NOMO-1 (cell line): ENCODE measurements around the gene SULT4A1.

ENCODE experiments used
- DNase-seq, 2 experiments: peaks; one replicate each; lab custom pipeline; 2025; ENCODE audit not compliant: unreplicated experiment in 2 of 2; lab: John Stamatoyannopoulos, UW

Gene SULT4A1

GRCh38 chr22:43814264-43814663, 48.0 kb downstream of the SULT4A1 start:
- DNase-seq = no peak

- DNase-seq = no peak
Observed at GRCh38 chr22:43812890-43813289, 49.4 kb downstream of the SULT4A1 start.

DNA sequence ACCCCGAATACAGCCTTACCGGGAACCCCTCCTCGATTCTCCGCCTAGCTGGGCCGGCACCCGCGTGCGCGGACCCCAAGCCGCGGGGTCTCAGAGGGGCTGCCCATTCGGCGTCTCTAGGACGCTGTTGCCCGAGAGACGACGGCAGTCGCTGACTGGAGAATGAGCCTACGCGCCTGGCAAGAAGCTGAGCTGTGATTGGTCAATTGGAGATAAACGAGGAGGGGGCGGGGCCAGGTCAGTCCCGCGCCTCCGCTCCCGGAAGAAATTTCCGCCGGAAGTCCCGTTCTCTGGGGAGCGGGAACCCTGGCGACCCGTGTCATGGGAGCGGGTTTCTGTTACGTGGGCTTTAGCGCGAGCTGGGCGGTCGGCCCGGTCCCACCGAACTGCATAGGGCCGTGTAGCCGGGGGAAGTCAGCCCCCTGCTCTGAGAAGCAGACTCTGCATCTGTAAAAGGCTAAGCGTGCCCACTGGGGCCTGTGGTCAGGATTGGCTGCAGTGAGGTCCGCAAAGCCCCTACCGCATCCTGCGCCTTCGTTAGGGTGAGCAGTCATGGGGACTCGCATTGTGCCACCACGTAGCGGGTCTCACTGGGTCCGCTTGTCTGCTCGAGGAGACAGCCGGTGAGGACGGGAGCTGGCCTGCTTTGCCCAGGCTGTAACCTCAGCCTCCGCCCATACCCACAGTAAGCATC, 50.0 kb downstream of the SULT4A1 start, which contains the start of gene EFCAB6:
EFCAB6 (minus strand) TSS at position 157 of the 694 bp plus-strand sequence. CDS start 29,987 bp downstream, outside the sequence.
- peak; percentile 78 to 86 for DNase-seq

DNA sequence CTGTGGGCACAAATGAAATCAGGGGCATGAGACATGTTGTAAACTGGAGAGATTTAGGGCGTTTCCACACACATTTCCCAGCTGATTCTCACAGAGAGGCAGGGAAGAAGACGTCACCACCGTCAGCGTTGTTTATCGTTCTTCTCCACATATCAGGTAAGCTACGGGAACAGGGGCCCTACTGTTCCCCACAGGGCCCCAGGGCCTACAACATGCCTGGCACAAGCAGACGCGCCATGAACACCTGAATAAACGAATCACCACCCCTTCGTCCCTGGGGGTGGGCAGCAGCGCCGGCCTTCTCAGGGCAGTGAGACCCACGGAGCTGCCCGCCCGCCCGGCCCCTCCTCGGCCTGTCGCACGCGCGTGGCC, 50.5 kb downstream of the SULT4A1 start:
- no peak for DNase-seq

GRCh38 chr22:43802897-43803495, 59.3 kb downstream of the SULT4A1 start:
- DNase-seq = no peak

GRCh38 chr22:43800970-43801369, 61.3 kb downstream of the SULT4A1 start:
- no peak for DNase-seq

DNA sequence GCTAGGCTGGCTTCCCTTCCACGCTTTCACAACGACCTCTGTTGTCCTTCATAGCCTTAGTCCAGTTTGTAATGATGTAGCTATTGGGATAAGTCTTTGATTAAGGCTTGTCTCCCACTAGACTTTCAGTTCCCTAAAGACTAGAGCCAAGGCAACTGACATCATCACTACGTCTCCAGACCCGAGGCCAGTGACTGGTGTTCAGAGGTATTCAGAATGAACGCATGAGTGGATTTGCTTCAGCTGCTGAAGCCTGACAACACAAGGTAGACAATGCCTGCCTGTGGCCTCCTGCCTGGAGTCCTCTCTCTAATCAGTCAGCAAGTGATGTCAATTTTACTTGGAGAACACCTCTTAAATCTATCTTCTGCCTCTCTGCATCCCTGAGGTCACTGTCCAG, 63.8 kb downstream of the SULT4A1 start:
- DNase-seq = no peak

- DNase-seq = no peak
Observed at GRCh38 chr22:43796567-43796966, 65.7 kb downstream of the SULT4A1 start.

DNA sequence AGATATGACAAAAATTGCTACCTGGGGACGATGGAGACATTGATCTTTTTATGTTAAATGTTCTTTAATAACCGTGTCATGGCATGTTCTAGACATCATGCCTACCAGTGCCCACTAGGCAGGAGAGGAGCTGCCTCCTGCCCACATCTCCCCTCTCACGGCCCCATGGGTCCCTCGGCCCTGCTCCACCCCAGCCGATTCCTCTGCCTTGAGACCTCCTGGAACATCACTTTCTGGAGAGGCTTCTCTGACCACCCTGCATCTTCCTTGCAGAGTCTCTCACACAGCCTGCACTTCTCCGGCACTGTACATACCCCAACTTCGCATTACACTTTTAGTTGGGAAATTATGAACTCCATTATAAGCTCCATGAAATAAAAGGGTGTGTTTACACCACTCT, 67.0 kb downstream of the SULT4A1 start:
- DNase-seq = no peak

GRCh38 chr22:43792905-43793304, 69.4 kb downstream of the SULT4A1 start:
- DNase-seq = no peak

DNA sequence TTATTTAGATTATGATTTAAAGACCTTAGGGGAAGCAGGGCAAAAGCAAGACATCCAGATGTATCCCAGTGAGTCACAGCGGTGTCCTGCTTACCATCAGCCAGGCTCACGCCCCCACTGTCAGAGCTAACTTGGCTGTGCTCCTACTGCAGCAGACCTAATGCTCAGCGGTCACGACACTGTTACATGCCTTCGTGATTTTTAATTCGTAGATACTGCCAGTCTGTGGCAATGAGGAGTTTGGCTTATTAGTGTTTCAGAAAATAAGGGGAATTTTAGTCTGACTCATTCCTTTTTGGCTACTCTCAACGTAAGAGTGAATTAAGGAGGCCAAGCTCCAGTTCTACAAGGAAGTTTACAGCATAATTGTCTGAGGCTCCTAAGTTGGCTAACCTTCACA, 72.9 kb downstream of the SULT4A1 start:
- DNase-seq = no peak

GRCh38 chr22:43783777-43784176, 78.5 kb downstream of the SULT4A1 start:
- DNase-seq = no peak

- DNase-seq = no peak
Observed at GRCh38 chr22:43782448-43782847, 79.9 kb downstream of the SULT4A1 start.

GRCh38 chr22:43777286-43777685, 85.0 kb downstream of the SULT4A1 start:
- no peak for DNase-seq

DNA sequence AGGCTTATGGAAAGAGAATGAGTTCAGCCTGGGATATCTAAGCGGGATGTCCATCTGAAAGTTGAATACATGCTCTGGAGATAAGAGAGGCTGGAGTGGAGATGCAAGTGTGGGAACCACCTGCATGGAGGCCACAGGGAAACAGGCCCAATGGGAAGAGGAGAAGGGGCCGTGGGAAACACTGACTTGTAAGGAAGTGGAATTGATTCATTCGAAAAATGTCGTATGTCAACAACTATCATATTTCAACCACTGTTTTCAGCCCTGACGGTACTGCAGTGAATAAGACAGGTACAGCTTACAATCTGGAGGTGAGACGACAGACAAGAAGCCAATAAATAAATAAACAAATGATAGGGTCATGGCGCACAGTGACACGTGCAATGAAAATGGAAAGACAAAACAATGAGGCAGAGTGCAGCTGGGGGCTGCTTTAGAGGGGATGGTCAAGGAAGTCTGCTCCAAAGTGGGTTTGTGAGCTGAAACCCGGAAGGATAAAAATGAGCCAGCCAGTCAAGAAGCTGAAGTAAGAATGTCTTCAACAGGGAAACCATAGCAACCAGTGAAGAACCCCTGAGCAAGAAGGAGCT, 86.1 kb downstream of the SULT4A1 start:
- no peak for DNase-seq
